ENCODE results near the gene MACROD2.

- TF ChIP-seq ARNTL (CRISPR knock-in tag; IDR thresholded peaks at IDR 0.05; ENCODE audit: borderline replicate concordance, low read depth) (no peak), CSDC2 (CRISPR knock-in tag; IDR thresholded peaks at IDR 0.05) (no peak)
- TF ChIP-seq, protein P1, sequence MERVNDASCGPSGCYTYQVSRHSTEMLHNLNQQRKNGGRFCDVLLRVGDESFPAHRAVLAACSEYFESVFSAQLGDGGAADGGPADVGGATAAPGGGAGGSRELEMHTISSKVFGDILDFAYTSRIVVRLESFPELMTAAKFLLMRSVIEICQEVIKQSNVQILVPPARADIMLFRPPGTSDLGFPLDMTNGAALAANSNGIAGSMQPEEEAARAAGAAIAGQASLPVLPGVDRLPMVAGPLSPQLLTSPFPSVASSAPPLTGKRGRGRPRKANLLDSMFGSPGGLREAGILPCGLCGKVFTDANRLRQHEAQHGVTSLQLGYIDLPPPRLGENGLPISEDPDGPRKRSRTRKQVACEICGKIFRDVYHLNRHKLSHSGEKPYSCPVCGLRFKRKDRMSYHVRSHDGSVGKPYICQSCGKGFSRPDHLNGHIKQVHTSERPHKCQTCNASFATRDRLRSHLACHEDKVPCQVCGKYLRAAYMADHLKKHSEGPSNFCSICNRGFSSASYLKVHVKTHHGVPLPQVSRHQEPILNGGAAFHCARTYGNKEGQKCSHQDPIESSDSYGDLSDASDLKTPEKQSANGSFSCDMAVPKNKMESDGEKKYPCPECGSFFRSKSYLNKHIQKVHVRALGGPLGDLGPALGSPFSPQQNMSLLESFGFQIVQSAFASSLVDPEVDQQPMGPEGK (CRISPR knock-in tag; IDR thresholded peaks at IDR 0.05; ENCODE audit: borderline replicate concordance) = no peak
Observed at GRCh38 chr20:15005300-15005986, 1010.1 kb downstream of the MACROD2 start.
